Thoracic aorta (tissue), 2 donors: ENCODE data around the gene TNFRSF4. TPM values are rescaled to one million over a fixed set of nuclear protein-coding genes. Genes with fewer than 3 reads are reported as not detected.

ENCODE experiments used
- ATAC-seq: fragments of 150-250 bp; one replicate; pipeline ENCODE4 v1.8.0; 2017; ENCODE audit warnings: low read depth; ENCODE audit not compliant: insufficient number of reproducible peaks, low FRiP score
- DNase-seq: peaks from one replicate; pipeline ENCODE4 v3.0.0-alpha.2; 2020; ENCODE audit warnings: low spot score
- H3K27ac ChIP-seq, 2 donors: fragments of 200-600 bp; sonication (generic); 1 replicate in 1 of 2; 2 replicates in 1 of 2; pipeline ENCODE4 v1.5.1; 2016; ENCODE audit warnings: mild to moderate bottlenecking in 2 of 2, moderate library complexity in 2 of 2
- H3K27me3 ChIP-seq: fragments of 200-600 bp; sonication (generic); replicated peaks from 2 replicates; pipeline ENCODE4 v1.6.0; 2016; ENCODE audit warnings: mild to moderate bottlenecking; ENCODE audit not compliant: insufficient read depth
- H3K36me3 ChIP-seq: fragments of 200-600 bp; sonication (generic); one replicate; pipeline ENCODE4 v1.5.1; 2016
- H3K4me1 ChIP-seq, 2 donors: fragments of 200-600 bp; sonication (generic); 1 replicate in 1 of 2; 2 replicates in 1 of 2; pipeline versions ENCODE4 v1.5.1 to v1.6.0; 2016; ENCODE audit warnings: low read depth in 2 of 2, mild to moderate bottlenecking in 1 of 2; ENCODE audit not compliant: control insufficient read depth in 1 of 2
- H3K4me3 ChIP-seq: fragments of 200-600 bp; sonication (generic); 2 replicates; pipeline ENCODE4 v1.5.1; 2016; ENCODE audit warnings: mild to moderate bottlenecking
- H3K9me3 ChIP-seq: fragments of 200-600 bp; sonication (generic); 2 replicates; pipeline ENCODE4 v1.5.1; 2016
- total RNA-seq, 2 donors: library from RNA; depleted of rRNA; stranded (reverse); fragments of >200 nt; gene quantifications; one replicate each; pipeline versions ENCODE4 v1.1.0 to v1.2.3, GENCODE V29; 2016
- TF ChIP-seq, protein P1 (sequence below): fragments of 200-600 bp; sonication (generic); IDR thresholded peaks from one replicate; pipeline ENCODE4 v1.5.1; 2019; ENCODE audit warnings: antibody characterized with exemption

TNFRSF4 gene
- total RNA-seq, 2 donors from 2014 or later = 1.8 TPM; not detected in 1

GRCh38 chr1:1244192-1244811 is 30.3 kb upstream of the TNFRSF4 start:
- Histone ChIP-seq H3K36me3 (no peaks in the 10 kb centered on the region), H3K9me3 (no peaks in the 10 kb centered on the region), H3K4me3 (no peak overlapping the region), H3K4me1 (no peaks in the 10 kb centered on the region), H3K27me3 (no peaks in the 10 kb centered on the region), H3K27ac (no peak overlapping the region)
- TF ChIP-seq, protein P1, sequence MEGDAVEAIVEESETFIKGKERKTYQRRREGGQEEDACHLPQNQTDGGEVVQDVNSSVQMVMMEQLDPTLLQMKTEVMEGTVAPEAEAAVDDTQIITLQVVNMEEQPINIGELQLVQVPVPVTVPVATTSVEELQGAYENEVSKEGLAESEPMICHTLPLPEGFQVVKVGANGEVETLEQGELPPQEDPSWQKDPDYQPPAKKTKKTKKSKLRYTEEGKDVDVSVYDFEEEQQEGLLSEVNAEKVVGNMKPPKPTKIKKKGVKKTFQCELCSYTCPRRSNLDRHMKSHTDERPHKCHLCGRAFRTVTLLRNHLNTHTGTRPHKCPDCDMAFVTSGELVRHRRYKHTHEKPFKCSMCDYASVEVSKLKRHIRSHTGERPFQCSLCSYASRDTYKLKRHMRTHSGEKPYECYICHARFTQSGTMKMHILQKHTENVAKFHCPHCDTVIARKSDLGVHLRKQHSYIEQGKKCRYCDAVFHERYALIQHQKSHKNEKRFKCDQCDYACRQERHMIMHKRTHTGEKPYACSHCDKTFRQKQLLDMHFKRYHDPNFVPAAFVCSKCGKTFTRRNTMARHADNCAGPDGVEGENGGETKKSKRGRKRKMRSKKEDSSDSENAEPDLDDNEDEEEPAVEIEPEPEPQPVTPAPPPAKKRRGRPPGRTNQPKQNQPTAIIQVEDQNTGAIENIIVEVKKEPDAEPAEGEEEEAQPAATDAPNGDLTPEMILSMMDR = no peak
- DNase-seq (no peak), ATAC-seq (no peak)

DNA sequence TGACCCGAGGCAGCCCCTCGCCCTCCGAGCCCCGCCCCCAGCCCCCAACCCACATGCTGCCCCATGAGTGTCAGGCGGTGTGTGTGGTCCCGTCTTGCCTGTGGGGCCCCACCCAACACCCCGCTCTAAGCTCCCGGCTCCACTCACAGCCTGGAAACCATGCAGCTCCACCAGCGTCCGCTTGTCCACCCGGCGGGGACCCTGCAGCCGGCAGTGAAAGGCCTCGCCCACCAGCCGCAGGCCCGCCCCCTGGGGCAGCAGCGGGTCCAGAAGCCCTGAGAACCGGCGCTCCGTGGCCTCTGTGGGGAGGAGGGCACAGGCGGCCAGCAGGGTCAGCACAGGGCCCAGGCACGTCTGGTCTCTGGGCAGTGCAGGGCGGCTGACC is 29.8 kb upstream of the TNFRSF4 start:
- no peaks in the 10 kb centered on the region for H3K36me3 ChIP-seq
- TF ChIP-seq, protein P1 = no peak
- ATAC-seq (no peak), DNase-seq (no peak)
- H3K27me3 ChIP-seq = no peaks in the 10 kb centered on the region
- H3K4me1 ChIP-seq = no peaks in the 10 kb centered on the region
- no peak overlapping the region for H3K27ac ChIP-seq
- no peak overlapping the region for H3K4me3 ChIP-seq
- H3K9me3 ChIP-seq = no peaks in the 10 kb centered on the region

- Histone ChIP-seq H3K9me3 (no peaks in the 10 kb centered on the region), H3K36me3 (no peaks in the 10 kb centered on the region), H3K27ac (no peak overlapping the region), H3K4me1 (no peaks in the 10 kb centered on the region), H3K27me3 (no peaks in the 10 kb centered on the region), H3K4me3 (no peak overlapping the region)
- DNase-seq = no peak
- ATAC-seq = no peak
- TF ChIP-seq, protein P1 = no peak
These were observed 29.3 kb upstream of the TNFRSF4 start for GRCh38 chr1:1243266-1243660.

- Histone ChIP-seq H3K9me3 (no peaks in the 10 kb centered on the region), H3K4me3 (no peak overlapping the region), H3K27ac (no peak overlapping the region), H3K27me3 (no peaks in the 10 kb centered on the region), H3K4me1 (no peaks in the 10 kb centered on the region), H3K36me3 (no peaks in the 10 kb centered on the region)
- ATAC-seq (no peak), DNase-seq (no peak)
- TF ChIP-seq, protein P1 = no peak
These were observed 28.7 kb upstream of the TNFRSF4 start for GRCh38 chr1:1242461-1243265.

- Histone ChIP-seq H3K4me3 (no peak overlapping the region), H3K27ac (no peak overlapping the region), H3K27me3 (no peaks in the 10 kb centered on the region), H3K4me1 (no peaks in the 10 kb centered on the region), H3K36me3 (no peaks in the 10 kb centered on the region), H3K9me3 (no peaks in the 10 kb centered on the region)
- TF ChIP-seq, protein P1 = no peak
- no peak for DNase-seq
- no peak for ATAC-seq
These were observed 27.8 kb upstream of the TNFRSF4 start for GRCh38 chr1:1241588-1242219.
